ENCODE results near the gene NRP1.

- TF ChIP-seq CTCF (IDR thresholded peaks at IDR 0.05 in 4 of 5, conservative IDR thresholded peaks at IDR 0.05 in 1 of 5) (no peak), POLR2A (IDR thresholded peaks at IDR 0.05) (no peak)
Observed at GRCh38 chr10:33235251-33235884, 99.1 kb downstream of the NRP1 start.
